NCI-H2107 treated with DMSO at 0.1 percent for 48 hours (cell line): ENCODE measurements around the gene KRT37.

ENCODE experiments used
- DNase-seq: peaks from one replicate; lab custom pipeline; 2025; ENCODE audit not compliant: unreplicated experiment; lab: John Stamatoyannopoulos, UW

Gene KRT37

GRCh38 chr17:41377546-41377945, 46.8 kb downstream of the KRT37 start:
- DNase-seq = no peak
